DMS 273 (cell line): ENCODE data around the gene PTAR1.

Experiments used
- DNase-seq: peaks from one replicate; lab custom pipeline; 2025; ENCODE audit not compliant: unreplicated experiment; lab: John Stamatoyannopoulos, UW

The PTAR1 gene

GRCh38 chr9:69674716-69675438 is 84.9 kb downstream of the PTAR1 start:
- peak; percentile 36 for DNase-seq

- DNase-seq, result peak; percentile 76
Observed at GRCh38 chr9:69674112-69674685, 85.6 kb downstream of the PTAR1 start.

- DNase-seq, result no peak
Observed at GRCh38 chr9:69673311-69673640, 86.5 kb downstream of the PTAR1 start.

- peak; percentile 96 for DNase-seq
Observed at GRCh38 chr9:69672596-69673310, 87.1 kb downstream of the PTAR1 start.

- peak; percentile 80 for DNase-seq
Observed at GRCh38 chr9:69671879-69672595, 87.8 kb downstream of the PTAR1 start, which contains the start of gene APBA1. Gene APBA1 (minus strand): TSS chr9:69672371.

- DNase-seq, result peak; percentile 26
Observed at GRCh38 chr9:69671311-69671878, 88.4 kb downstream of the PTAR1 start.

- no peak for DNase-seq
Observed at GRCh38 chr9:69667306-69667705, 92.5 kb downstream of the PTAR1 start.

- peak; percentile 44 for DNase-seq
Observed at GRCh38 chr9:69660304-69660703, 99.5 kb downstream of the PTAR1 start.
